ENCODE data around the gene ESRP2.

Gene ESRP2

GRCh38 chr16:68214726-68215125 lies 21.2 kb downstream of the ESRP2 start:
- DNase-seq, result no peak

DNA sequence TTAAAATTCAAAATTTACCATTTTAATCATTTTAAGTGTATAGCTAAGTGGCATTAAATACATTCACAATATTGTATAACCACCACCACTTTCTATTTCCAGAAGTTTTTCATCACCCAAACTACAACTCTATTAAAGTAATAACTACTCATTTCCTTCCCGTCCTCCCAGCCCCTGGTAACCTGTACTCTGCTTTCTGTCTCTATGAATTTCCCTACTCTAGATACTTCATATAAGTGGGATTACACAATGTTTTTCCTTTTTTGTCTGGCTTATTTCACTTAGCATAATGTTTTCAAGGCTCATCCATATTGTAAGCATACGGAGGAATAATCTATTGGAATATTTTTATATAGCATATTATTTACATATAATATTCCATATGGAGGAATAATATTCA lies 29.7 kb downstream of the ESRP2 start:
- DNase-seq, result no peak

DNA sequence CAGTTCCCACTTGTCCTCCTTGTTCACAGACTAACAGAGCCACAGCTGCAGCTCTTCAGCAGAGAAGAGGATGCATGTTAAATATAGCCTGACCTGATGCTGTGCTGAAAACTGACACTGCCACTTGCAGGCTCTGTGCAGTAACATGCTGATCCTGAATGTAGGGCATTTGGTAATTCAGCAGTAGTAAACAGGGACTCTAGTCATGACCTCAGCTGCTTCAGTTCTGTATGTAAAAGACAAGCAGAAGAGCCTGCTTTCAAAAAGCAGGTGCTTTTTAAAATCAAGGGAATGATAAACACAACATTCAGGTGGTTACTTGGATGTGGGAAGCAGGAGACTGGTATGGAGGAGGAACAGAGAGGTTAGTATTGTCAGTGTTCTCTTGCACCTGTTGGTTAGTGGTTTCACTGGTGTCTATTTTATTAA lies 33.8 kb downstream of the ESRP2 start:
- no peak for DNase-seq

DNA sequence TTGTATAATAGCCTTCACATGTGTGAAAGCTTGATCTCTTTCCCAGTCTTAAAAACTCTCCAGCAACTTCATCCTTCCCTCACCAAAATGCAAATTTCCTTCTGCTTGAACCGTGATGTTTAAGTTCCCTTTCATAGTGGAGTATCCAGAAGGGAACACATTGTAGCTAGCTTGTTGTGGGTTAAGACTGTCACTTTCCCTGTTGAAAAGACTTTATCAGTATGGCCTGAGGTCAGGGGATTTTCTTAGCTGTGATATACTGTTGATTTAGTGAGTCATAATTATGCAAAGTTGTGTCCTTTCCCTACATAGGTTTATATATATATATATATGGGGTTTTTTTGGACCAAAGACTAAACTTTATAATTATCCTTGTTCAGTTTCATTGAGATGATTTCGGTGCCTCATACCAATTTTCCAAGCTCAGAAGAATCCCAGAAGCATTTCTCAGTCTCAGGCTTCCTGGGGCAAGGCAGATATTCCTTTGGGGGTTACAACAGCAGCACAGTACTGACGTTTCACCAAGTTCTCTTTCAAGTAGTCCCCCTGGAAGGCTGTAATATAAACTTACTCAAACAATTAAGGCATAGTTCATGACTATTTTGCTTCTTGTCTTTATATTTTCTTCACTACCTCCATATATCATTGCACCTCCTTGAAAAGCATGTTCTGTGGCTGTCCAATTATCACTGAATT lies 35.7 kb downstream of the ESRP2 start:
- no peak for DNase-seq

- DNase-seq, result no peak
Observed at GRCh38 chr16:68197250-68197649, 38.7 kb downstream of the ESRP2 start.

DNA sequence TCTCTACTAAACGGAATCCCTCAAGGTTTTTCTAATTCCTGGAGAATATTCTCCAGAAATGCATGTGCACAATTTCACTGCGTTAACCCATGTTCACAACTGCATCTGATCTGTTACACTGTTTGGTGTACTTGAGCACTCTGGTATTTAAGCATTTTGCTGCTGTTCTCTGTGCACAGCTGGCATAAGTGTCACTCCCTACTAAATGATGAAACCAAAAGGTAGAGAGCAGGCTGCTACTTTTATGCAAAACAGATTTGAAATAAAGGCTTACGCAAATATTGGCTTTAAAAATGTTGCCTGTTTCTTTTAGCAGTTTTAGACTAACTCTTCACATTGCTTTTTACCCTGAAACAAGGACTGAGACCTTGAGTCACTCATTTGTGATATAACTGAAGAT lies 41.7 kb downstream of the ESRP2 start:
- DNase-seq, result no peak

GRCh38 chr16:68190736-68191510 lies 45.0 kb downstream of the ESRP2 start:
- no peak for DNase-seq

DNA sequence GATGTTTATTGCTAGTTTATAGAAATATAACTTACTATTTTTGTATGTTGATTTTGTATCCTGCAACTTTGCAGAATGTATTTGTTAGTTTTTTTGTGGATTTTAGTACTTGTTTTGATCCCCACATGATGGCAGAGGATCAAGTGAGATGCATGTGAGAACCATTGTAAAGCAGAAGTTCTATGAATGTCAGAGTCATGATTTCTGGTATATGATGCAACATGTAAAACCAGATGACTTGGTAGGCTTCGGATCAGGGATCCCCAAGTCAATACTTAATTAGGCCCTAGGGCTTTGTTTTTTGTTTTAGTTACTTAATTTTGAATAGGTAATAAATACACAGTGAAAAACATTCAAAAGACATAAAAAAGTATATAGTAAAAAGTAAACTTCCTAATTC lies 45.8 kb downstream of the ESRP2 start:
- no peak for DNase-seq

DNA sequence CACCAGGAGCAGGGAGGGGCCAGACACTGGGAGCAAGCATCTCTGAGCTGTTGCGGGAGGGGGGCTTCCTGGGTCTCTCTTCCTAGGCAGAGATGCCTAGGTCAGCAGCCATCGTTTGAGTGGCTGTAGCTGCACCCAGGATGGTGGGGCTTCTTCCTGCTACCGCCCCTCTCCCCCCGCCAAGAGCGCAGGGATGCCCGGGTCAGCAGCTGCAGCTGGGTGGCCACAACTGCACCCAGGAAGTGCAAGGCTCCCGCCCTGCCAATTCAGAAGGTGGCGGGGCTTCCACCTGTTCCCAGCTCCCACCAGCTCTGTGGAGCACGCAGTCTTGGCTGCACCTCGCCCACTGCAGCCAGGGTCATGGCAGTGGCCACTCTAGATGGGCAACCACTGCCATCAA lies 47.8 kb downstream of the ESRP2 start:
- DNase-seq, result no peak

DNA sequence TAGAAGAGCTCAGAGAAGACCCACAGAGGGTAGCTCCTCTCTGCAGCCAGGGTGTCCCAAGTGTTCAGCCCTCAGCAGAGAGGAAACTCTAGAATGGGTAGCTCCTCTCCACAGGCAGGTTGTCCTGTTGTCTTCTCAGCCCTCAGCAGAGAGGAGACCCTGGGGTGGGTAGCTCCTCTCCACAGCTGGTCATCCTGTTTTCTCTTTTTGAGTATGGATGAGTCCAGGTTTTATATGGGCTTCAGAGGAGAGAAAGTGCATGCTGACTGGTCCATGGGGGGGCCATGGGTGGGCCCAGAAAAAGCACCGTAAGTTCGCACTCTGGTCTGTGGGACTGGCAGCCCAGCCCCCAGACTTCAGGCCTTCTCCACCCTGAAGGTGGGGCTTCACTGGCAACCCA lies 48.4 kb downstream of the ESRP2 start:
- DNase-seq, result no peak

DNA sequence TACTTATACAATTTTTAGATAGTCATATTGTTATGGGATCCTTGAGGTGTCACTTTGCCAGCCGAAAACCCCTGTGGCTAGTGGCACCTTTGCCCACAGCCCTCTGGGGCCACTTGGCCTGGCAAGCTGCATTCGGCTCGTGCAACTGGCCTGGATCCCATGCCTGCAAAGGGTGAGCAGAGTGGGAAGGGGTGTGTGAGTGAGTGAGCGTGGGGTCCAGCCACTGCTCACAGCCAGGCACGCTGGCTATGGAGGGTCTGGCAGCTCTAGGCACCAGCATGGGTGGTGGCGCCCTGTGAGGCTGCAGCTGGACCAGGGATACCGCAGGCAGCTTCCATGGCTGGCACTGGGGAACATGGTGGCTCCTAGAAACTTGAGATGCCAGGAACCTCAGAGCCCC lies 49.0 kb downstream of the ESRP2 start:
- DNase-seq, result no peak

GRCh38 chr16:68183046-68183445 lies 52.9 kb downstream of the ESRP2 start:
- DNase-seq, result no peak

- no peak for DNase-seq
Observed at GRCh38 chr16:68179855-68180254, 56.1 kb downstream of the ESRP2 start.

GRCh38 chr16:68179196-68179795 lies 56.6 kb downstream of the ESRP2 start:
- no peak for DNase-seq
